ENCODE data around the gene SLC38A8.

Gene SLC38A8

DNA sequence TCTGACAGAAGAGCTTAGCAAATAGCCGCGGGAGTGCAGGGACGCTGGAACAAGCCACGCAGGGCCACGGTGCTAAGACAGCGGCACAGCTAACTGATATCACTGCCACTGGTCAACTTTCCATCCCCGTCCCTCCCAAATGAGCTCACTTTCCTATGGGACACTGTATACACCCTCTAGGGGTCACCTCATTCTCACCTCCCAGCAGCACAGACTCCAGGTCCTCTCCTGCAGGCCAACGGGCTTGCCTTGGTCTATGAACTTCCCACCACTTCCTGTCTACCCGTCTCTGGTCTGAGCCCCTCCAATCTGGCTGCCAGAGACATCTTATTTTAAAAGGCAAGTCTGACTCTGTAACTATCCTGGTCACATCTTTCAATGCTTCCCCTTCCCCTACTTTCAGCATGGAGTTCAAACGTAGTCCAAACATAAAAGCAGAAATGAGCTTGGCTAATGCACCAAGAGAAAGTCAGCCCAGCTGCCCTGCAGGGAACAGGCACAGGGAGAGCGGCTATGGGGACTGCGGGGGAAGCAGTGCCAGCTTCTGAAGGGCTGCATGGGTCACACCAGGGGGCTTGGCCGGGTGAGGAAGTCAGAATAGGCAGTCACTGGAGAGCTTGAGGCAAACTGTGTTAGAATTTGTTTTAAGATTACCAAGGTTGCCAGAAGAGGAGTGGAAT is 26.3 kb upstream of the SLC38A8 start:
- DNase-seq (ENCODE audit: low read depth in 2 of 2): no peak

DNA sequence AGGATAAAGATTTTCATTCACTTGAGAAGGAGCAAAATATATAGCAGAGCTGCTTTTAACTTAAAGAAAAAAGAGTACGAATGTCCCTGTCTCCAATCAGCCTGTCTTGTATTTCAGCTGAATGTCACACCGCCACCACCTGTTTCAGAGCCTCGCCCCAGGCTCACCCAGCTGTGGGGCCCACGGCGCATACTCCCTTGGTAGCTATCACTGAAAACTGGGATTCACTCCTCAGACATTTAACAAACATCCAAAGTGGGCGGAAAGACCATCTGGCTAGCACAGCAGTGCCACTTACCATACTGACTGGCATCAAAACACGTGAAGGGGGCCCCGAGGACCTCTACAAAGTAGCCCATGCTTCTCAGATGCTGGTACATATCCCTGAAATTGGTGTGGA is 25.4 kb upstream of the SLC38A8 start:
- DNase-seq (ENCODE audit: low read depth in 2 of 2): no peak

DNA sequence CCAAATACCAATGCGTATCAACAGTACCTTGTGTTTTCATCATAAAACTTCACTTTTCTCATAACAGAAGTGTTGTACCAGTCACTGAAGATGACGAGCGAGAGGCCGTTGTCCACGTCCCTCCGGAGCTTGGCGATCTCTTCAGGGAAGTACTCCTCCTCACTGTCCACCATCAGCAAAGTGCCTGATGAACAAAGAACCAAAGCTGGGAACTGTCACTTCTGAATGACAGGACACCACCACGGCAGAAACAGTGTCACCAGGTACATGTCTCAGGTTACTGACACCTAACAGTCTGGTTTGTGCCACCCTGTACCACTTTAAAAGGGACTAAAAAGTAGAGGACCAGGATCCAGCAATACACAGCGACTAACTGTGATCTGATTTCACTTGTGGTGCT is 25.0 kb upstream of the SLC38A8 start:
- DNase-seq (ENCODE audit: low read depth in 2 of 2): no peak

DNA sequence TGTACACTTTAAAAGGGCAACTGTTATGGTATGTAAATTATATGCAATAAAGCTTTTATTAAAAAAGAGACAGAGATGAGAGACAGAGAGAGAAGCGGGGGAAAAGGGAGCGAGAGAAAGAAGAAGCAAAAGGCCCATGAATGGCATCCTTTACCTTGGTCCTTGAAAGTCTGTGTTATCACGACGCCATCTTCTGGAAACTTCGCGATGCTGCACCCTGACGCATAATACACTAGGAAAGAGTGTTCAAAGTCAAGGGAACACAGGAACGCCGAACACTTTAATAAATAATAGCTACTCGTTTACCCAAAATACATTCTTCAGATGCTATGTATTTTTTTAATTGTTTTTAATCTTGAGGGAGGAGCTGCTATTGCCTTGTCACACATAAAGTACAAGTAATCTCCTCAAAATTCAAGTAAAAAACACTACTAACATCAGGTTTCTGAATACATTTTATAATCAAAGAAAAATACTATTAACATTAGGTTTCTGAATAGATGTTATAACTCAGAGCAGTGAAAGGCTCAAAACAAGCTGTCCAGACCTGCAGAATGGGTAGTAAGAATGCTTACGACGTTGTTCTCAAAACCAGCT is 23.0 kb upstream of the SLC38A8 start:
- peak; percentile 17 to 18 for DNase-seq (ENCODE audit: low read depth in 2 of 2)

DNA sequence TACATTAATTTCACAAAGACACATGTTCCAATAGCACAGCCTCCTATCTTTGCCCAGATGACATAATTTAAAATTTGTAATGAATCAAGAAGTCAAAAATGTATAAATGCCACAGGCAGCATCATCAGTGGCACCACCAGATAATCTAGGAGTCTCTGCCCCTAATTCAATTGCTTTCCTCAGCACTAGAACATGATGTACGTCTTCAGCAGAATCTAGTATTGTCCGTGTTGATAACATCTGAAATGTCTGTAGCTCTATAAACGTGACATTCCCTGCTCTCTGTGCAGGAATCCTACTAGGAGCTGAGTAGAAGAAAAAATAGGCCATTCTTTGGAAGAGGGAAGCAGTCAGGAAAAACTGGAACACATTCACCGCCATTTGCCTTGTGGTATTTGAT is 21.4 kb upstream of the SLC38A8 start:
- DNase-seq (ENCODE audit: low read depth in 2 of 2): no peak

DNA sequence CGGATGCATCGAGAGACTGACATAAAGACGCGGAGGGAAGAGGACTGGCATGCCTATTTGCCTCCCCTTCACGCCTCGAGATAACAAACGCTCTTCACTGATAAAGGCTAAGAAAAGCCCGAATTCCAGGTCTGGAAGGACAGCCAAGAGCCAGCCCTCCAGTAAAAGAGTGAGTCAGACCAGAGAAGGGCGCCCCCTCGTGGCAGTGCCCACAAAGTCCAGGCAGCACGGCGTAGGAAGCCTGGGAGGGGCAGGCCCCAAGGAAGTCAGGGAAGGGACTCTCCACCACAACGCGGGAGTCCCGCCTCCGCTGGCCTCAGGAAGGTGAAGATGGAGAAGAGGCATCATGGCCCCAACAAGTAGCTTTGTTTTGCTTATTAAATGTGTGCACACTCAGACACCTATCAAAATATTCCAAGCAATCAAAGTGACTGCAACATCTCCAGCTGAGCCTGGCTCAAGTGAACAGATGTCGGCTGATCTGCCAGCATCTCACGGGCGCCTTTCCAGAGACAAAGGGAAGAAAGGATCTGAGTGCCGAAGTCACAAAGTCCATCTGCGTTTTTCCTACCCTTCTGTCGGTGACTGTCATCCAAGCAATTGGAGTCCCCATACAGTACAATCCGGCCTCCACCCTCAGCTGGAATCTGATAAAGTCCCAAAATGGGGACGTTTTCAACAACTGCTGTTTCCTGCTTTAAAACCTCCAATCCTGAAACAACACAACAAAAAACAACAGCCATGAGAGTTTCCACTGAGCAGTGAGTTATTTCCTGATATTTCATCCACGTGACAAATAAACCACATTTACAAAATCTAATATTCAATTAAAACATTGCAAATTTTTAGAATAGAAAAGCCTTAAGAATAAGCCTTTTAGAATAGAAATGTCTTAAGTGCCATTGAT is 20.4 kb upstream of the SLC38A8 start:
- DNase-seq (ENCODE audit: low read depth in 2 of 2): peak; percentile 46 to 61

DNA sequence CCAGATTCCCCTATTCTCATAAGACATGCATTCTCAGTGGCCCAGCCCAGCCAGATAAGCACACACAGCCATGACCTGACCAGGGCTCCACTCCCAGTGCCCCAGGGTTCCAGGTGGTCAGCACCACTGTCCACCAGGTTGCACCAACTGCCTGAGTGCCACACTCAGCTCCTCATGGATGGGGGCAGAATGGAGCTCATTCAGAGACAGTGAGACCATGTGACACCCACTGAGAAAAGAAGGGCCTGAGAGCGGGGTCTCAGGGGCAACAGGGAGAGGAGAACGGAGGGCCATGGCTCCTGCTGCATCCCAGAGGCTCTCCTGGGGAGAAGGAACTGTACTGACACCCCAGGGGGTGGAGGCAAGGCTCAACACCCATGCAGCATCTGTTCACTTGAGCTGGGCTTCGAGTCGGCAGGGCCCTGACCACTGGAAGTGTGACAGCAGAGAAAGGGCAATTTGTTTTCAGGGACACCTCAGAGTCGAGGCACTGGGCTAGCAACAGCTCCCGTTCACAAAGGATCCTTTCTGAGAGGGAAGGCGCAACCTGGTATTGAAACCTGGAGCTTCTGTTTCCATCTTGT is 18.7 kb upstream of the SLC38A8 start:
- DNase-seq (ENCODE audit: low read depth in 2 of 2): no peak

DNA sequence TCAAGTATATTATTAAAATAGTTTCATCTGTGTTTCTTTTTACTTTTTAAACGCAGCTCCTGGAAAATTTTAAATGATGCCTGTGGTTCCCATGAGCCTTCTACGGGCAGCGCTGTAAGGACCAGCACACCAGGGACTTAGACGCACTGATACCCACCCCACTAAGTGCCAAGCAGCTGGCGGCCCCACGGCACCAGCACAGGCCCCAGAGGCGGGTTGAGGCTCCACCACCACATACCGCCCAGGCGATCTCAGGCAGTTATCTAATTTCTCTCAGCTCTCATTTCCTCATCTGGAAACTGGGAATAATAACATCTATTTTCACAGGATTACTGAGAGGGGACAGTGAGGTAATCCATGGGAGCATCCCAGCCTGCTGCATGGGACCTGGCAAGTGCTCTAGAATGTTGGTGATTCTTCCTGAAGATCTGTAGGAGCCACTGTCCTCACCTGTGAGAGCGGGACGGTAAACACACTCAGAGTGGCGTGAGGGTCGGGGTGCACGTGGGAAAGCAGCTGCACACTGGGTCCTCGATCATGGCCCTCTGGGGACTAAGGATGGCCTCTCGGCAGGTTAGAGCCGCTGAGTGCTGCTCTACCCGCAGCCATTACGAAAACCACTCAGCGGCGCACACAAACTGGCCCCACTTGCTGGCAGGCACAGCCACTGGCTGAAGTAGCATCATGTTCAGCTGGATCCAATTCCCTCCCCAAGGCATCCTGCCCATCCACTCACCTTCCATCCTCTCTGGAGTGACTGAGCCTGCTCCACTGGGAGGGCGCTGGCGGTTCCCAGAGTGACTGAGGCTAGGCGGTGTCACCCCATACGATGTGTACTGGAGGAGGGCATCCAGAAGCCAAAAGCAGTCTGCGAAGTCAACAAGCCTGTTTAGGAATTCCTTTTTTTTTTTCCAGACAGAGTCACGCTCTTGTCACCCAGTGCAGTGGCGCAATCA is 17.6 kb upstream of the SLC38A8 start:
- DNase-seq (ENCODE audit: low read depth in 2 of 2): no peak

DNA sequence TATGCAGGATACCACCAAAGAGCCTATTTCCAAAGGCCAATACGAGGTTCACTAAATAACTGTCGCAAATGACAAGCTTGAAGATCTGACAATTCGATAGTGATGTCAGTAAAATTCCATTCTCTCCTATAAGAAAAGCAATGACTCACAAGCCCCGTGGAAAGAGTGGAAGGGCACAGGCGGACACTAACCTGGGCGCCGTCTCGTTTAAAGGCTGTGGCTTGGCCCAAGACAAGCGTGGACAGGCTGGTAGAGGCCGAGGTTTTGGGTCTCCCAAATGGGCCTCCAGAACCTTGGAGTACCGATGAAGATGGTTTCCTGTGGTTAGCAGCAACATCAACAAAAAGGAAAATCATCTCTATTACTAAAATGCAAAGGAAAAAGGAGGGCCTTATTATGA is 16.5 kb upstream of the SLC38A8 start:
- no peak for DNase-seq (ENCODE audit: low read depth in 2 of 2)

DNA sequence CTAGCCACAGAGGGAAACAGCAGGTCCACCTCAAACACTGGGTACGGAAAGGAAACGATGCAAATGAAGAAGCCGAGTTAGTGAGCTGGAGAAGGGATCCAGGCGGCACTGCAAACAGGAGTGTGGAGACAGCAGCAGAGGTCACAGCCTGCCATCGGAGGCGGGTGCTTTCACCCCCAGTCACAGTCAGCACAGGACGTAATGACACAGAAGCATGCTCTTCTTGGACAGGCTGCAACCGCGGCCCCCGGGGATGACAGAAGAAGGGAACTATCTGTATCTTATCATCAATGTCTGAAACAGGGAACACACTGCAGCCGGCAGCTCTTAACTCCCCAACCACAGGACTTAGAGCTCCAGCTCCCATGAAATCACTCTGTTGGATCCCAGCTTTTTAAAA is 16.1 kb upstream of the SLC38A8 start:
- DNase-seq (ENCODE audit: low read depth in 2 of 2): no peak

DNA sequence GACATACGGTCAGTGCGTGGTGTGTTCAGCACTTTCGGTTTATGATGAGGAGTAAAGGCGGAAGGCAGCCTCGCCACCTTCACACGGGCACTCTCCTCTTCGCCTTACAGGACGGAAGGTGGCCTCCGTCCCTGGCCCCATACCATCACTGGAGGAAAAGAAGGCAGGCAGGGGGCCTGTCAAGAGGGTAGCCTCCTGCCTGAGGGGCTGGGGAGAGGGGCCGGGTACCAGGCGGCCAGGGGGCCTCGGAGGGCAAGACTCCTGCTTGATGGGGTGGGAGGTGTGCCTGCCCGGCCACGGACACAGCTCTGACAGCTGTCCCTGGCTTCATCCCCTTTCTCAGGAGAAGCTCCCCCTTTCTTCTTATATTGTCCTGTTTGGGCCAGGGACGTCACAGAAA is 15.6 kb upstream of the SLC38A8 start:
- no peak for DNase-seq (ENCODE audit: low read depth in 2 of 2)

DNA sequence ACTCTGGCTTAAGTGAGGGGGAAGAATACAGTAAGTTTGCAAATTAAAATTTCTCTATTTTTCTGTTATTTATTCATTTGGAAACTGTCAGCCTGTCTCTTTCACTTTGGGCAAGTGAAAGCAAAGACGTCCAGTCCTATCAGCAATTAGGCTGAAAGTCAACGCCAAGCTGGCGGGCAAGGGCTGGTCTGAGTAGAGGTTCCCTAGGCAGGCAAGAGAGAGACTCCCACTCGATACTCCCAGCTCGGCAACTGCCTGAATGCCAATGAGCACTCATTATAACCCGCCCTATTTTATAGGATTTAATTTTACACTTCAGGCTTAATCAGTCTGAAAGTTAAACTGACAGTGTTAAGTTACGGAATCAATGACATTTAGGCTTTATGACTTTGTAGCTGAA is 14.3 kb upstream of the SLC38A8 start:
- no peak for DNase-seq (ENCODE audit: low read depth in 2 of 2)

DNA sequence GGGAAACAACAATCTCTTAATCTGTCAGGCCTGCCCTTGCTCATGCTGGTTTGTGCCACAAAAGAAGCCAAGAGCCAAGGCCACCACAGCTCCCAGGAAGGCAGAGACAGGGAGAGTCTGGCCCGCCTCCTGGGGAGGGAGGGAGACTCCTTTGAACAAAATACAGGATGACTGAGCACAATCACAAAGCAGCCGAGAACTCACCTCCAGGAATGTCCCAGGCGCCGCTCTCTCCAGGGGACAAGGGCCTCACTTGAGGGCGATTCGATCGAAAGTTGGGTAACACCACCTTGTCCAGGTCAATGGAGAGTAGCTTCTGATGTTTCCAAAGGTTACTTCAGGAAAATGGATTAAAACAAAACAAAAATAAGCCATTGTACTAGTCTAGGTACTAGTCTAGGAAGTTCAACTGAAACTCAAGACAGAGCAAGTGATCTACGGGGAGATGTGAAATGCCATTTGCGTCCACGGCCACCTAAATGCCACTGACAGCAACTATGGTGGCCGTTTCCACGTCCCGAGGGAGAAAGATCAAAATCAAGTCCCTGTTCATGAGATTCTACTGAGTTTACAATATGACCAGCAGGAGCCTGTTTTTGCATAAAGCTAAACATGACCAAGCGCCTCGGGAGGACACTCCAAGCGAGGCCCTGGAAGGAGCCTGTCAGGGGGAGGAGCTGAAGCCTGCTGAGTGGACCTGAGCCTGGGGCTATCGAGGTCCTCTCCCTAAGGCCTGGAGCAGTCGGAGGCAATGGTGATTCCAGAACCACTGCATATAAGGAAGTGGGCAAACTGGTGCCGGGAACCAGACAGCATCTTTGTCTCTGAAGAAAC is 13.4 kb upstream of the SLC38A8 start:
- DNase-seq (ENCODE audit: low read depth in 2 of 2): no peak

DNA sequence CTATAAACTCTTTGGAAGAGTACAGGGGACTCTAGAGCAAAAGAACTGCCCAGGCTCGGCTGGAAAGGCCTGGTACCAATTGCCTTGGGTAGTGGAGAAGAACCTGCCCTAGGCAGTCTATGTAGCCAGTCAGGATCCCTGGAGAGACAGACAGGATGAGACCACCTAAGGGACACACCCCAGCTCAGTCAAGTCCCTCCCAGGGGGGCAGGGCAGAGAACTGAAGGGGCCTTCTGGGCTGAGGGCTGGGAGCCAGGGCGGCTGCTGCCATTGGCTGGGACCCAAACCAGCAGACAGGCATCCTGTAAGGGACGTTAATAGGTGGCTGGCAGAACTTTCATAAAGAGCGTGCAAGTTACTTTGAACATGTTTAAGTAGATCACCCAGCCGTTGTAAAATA is 12.8 kb upstream of the SLC38A8 start:
- no peak for DNase-seq (ENCODE audit: low read depth in 2 of 2)

DNA sequence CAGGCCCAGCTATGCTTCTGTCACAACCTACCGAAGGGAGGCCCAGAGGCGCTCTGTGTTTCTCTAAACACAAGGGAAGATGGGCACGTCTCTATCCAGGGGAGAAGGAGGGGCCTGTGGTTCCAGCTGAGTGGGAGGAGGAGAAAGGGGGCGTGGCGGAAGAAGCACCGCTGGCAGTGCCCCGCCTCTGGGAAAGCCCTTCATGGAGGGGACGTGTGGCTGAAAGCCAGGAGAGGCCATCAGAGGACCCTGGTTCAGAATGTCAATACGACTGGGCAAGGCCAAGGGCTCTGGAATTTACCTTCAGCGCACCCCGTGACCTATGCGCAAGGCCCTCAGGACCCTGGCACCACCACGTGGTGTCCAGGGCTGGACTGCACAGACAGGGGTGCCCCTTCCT is 12.3 kb upstream of the SLC38A8 start:
- no peak for DNase-seq (ENCODE audit: low read depth in 2 of 2)

DNA sequence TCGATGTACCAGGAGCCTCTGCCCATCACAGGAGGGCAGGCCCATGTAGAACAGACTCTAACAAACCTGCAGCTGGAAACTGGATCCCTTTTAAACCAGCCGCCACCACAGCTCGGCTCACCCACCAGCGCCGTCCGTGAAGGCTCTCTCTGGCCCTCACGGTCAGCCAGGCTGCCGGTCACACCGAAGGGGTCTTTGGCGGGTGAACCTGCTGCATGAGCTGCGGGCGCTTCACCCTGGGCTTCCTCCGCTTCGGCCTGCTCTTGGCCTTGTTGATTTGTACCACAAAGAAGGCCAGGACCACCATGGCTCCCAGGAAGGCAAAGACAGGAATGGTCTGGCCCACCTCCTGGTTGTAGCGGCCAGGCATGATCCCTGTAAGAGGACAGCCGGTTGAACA is 11.7 kb upstream of the SLC38A8 start:
- DNase-seq (ENCODE audit: low read depth in 2 of 2): no peak

DNA sequence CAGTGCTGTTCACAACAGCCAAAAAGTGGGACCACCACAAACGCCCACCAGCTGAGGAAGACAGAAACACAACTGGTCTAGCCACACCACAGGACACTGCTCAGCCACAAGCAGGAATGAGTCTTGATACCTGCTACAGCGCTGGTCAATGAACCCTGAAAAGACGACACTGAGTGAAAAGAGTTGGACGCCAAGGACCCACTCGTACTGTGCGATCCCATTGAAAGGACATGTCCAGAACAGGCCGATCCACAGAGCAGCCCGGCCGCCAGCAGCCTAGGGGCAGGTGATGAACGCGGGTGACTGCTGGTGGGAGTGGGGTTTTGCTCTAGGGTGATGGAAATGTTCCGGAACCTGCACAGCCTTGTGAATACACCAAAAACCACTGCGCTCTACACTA is 10.6 kb upstream of the SLC38A8 start:
- no peak for DNase-seq (ENCODE audit: low read depth in 2 of 2)

DNA sequence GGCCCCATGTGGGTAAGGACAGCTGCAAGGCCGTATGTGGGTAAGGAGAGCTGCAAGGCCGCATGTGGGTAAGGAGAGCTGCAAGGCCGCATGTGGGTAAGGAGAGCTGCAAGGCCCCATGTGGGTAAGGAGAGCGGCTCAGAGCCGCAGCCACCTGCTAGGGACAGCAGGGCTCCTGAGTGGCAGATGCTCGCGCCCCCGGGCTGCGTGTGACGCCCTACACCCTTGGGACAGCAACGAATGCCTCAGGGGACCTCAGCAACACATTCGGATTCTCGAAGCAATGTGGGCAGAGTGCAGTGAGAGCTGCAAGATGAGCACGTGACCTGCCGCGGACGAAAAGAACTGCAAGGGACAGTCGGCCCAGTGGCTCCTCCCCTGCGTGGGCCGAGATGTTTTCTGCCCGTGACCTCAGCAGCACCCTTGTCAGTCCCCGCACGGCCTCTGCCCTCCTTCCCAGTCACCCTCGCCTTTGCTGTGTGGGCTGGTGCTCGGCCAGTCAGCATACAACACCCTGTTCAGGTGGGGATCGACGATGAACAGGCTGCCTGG is 9.6 kb upstream of the SLC38A8 start:
- no peak for DNase-seq (ENCODE audit: low read depth in 2 of 2)

DNA sequence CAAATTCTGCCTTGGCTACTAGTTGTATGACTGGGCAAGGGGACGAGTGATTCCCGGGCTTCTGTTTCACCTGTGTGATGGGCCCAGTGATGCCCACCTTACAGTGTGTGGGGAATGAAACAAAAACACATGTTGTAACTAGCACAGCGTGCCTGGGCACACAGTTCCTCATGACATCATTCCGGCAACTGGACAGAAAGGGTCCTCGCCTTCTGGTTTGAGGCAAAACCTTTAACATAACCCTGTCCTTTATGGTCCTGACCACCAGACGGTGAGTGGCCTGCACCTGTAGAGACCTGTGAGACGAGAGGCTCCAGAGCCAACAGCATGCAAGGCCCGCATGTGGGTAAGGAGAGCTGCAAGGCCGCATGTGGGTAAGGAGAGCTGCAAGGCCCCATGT is 7.7 kb upstream of the SLC38A8 start:
- no peak for DNase-seq (ENCODE audit: low read depth in 2 of 2)

DNA sequence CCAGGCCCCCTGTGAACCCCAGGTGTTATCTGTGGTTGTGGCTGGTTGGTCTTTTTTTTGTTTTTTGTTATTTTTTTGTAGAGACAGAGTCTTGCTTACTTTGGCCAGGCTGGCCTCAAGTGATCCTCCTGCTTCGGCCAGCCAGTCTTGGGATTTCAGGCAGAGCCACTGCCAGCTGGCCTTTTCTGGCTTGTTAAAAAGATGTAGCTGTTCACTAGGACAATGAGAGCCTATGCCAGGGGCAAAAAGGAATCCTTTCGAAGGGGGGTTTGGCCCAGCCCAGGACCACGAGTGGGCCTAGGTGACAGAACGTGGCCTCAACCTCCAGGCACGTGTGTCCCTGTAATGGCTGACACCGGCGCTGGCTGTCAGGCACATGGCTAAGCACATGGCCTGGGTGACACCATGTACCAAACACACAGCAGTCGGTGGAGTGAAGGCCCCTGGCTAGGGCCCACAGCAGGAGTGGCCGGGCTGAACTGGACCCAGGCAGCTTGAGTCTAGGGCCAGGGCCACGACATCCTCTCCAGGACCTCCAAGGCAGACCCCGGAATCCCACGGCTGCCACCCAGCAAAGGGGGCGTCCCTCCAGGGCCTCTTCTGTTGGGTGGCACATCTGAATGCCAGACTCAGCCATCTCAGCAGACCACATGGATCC is 6.9 kb upstream of the SLC38A8 start:
- no peak for DNase-seq (ENCODE audit: low read depth in 2 of 2)
